ENCODE measurements around the gene ZNF41. TPM values are rescaled to one million over a fixed set of nuclear protein-coding genes. Genes with fewer than 3 reads are reported as not detected.

ZNF41 gene
- total and polyA plus RNA-seq, 2 experiments from 2014 or later = 2.0 to 6.3 TPM

DNA sequence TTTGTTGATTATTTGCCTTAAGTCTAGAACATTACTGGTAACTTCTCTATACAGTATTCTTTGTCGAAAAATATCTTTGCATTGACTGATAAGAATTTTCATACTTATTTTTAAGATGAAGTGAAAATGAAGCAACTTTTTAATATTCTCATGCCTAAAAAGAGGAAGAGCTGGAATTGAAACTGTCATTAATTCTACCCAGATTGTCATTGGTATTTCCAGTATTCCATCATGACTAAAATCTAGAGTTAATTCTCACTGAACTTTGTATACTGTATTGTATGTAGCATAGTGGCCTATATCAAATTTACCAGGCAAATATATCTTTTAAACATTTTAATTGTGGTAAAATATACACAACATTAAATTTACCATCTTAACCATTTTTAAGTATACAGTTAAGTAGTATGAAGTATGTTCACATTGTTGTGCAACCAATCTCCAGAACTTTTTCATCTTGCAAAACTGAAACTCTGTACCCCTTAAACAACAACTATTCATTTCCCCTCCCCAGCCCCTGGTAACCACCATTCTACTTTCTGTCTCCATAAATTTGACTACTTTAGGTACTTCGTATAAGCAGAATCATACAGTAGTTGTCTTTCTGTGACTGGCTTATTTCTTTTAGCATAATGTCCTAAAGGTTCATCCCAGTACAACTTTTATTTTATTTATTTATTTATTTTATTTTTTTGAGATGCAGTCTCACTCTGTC lies 24.3 kb upstream of the ZNF41 start:
- TF ChIP-seq POLR2AphosphoS5 (IDR thresholded peaks at IDR 0.05; ENCODE audit: low read depth) (no peak), NANOG (IDR thresholded peaks at IDR 0.05; ENCODE audit: borderline replicate concordance) (no peak), EZH2phosphoT487 (IDR thresholded peaks at IDR 0.05; ENCODE audit: unreplicated experiment) (no peak), CREB1 (CRISPR knock-in tag; IDR thresholded peaks at IDR 0.05; ENCODE audit: low read depth) (no peak), ZNF114 (CRISPR knock-in tag; IDR thresholded peaks at IDR 0.05) (no peak), STAT1 (IDR thresholded peaks at IDR 0.05; ENCODE audit: unreplicated experiment) (no peak), EZH2 (IDR thresholded peaks at IDR 0.05; ENCODE audit: low read depth, unreplicated experiment) (no peak), ZNF331 (CRISPR knock-in tag; IDR thresholded peaks at IDR 0.05; ENCODE audit: low read depth) (no peak), JUNB (IDR thresholded peaks at IDR 0.05; ENCODE audit: unreplicated experiment) (no peak)
- TF ChIP-seq, protein P1, sequence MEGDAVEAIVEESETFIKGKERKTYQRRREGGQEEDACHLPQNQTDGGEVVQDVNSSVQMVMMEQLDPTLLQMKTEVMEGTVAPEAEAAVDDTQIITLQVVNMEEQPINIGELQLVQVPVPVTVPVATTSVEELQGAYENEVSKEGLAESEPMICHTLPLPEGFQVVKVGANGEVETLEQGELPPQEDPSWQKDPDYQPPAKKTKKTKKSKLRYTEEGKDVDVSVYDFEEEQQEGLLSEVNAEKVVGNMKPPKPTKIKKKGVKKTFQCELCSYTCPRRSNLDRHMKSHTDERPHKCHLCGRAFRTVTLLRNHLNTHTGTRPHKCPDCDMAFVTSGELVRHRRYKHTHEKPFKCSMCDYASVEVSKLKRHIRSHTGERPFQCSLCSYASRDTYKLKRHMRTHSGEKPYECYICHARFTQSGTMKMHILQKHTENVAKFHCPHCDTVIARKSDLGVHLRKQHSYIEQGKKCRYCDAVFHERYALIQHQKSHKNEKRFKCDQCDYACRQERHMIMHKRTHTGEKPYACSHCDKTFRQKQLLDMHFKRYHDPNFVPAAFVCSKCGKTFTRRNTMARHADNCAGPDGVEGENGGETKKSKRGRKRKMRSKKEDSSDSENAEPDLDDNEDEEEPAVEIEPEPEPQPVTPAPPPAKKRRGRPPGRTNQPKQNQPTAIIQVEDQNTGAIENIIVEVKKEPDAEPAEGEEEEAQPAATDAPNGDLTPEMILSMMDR (conservative IDR thresholded peaks at IDR 0.05; ENCODE audit: low read depth in 2 of 2) = no peak
- TF ChIP-seq, protein P2, sequence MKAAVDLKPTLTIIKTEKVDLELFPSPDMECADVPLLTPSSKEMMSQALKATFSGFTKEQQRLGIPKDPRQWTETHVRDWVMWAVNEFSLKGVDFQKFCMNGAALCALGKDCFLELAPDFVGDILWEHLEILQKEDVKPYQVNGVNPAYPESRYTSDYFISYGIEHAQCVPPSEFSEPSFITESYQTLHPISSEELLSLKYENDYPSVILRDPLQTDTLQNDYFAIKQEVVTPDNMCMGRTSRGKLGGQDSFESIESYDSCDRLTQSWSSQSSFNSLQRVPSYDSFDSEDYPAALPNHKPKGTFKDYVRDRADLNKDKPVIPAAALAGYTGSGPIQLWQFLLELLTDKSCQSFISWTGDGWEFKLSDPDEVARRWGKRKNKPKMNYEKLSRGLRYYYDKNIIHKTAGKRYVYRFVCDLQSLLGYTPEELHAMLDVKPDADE (IDR thresholded peaks at IDR 0.05) = no peak
- TF ChIP-seq, protein P3, sequence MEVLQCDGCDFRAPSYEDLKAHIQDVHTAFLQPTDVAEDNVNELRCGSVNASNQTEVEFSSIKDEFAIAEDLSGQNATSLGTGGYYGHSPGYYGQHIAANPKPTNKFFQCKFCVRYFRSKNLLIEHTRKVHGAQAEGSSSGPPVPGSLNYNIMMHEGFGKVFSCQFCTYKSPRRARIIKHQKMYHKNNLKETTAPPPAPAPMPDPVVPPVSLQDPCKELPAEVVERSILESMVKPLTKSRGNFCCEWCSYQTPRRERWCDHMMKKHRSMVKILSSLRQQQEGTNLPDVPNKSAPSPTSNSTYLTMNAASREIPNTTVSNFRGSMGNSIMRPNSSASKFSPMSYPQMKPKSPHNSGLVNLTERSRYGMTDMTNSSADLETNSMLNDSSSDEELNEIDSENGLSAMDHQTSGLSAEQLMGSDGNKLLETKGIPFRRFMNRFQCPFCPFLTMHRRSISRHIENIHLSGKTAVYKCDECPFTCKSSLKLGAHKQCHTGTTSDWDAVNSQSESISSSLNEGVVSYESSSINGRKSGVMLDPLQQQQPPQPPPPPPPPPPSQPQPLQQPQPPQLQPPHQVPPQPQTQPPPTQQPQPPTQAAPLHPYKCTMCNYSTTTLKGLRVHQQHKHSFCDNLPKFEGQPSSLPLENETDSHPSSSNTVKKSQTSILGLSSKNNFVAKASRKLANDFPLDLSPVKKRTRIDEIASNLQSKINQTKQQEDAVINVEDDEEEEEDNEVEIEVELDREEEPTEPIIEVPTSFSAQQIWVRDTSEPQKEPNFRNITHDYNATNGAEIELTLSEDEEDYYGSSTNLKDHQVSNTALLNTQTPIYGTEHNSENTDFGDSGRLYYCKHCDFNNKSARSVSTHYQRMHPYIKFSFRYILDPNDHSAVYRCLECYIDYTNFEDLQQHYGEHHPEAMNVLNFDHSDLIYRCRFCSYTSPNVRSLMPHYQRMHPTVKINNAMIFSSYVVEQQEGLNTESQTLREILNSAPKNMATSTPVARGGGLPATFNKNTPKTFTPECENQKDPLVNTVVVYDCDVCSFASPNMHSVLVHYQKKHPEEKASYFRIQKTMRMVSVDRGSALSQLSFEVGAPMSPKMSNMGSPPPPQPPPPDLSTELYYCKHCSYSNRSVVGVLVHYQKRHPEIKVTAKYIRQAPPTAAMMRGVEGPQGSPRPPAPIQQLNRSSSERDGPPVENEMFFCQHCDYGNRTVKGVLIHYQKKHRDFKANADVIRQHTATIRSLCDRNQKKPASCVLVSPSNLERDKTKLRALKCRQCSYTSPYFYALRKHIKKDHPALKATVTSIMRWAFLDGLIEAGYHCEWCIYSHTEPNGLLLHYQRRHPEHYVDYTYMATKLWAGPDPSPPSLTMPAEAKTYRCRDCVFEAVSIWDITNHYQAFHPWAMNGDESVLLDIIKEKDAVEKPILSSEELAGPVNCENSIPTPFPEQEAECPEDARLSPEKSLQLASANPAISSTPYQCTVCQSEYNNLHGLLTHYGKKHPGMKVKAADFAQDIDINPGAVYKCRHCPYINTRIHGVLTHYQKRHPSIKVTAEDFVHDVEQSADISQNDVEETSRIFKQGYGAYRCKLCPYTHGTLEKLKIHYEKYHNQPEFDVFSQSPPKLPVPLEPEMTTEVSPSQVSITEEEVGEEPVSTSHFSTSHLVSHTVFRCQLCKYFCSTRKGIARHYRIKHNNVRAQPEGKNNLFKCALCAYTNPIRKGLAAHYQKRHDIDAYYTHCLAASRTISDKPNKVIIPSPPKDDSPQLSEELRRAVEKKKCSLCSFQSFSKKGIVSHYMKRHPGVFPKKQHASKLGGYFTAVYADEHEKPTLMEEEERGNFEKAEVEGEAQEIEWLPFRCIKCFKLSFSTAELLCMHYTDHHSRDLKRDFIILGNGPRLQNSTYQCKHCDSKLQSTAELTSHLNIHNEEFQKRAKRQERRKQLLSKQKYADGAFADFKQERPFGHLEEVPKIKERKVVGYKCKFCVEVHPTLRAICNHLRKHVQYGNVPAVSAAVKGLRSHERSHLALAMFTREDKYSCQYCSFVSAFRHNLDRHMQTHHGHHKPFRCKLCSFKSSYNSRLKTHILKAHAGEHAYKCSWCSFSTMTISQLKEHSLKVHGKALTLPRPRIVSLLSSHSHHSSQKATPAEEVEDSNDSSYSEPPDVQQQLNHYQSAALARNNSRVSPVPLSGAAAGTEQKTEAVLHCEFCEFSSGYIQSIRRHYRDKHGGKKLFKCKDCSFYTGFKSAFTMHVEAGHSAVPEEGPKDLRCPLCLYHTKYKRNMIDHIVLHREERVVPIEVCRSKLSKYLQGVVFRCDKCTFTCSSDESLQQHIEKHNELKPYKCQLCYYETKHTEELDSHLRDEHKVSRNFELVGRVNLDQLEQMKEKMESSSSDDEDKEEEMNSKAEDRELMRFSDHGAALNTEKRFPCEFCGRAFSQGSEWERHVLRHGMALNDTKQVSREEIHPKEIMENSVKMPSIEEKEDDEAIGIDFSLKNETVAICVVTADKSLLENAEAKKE (CRISPR knock-in tag; IDR thresholded peaks at IDR 0.05) = no peak
- TF ChIP-seq, protein P4, sequence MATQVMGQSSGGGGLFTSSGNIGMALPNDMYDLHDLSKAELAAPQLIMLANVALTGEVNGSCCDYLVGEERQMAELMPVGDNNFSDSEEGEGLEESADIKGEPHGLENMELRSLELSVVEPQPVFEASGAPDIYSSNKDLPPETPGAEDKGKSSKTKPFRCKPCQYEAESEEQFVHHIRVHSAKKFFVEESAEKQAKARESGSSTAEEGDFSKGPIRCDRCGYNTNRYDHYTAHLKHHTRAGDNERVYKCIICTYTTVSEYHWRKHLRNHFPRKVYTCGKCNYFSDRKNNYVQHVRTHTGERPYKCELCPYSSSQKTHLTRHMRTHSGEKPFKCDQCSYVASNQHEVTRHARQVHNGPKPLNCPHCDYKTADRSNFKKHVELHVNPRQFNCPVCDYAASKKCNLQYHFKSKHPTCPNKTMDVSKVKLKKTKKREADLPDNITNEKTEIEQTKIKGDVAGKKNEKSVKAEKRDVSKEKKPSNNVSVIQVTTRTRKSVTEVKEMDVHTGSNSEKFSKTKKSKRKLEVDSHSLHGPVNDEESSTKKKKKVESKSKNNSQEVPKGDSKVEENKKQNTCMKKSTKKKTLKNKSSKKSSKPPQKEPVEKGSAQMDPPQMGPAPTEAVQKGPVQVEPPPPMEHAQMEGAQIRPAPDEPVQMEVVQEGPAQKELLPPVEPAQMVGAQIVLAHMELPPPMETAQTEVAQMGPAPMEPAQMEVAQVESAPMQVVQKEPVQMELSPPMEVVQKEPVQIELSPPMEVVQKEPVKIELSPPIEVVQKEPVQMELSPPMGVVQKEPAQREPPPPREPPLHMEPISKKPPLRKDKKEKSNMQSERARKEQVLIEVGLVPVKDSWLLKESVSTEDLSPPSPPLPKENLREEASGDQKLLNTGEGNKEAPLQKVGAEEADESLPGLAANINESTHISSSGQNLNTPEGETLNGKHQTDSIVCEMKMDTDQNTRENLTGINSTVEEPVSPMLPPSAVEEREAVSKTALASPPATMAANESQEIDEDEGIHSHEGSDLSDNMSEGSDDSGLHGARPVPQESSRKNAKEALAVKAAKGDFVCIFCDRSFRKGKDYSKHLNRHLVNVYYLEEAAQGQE (IDR thresholded peaks at IDR 0.05; ENCODE audit: unreplicated experiment) = no peak
- no peaks in the 10 kb centered on the region for H3K27me3 ChIP-seq (ENCODE audit: insufficient read depth)
- H3K27ac ChIP-seq (ENCODE audit: low read depth) = no peak overlapping the region
- DNase-seq (ENCODE audit: low spot score) (no peak), ATAC-seq (no peak)
- no peaks in the 10 kb centered on the region for H3F3A ChIP-seq (replicated peaks; ENCODE audit: low read depth)
- H3K4me1 Mint-ChIP-seq = peaks cover 9% of the 10 kb centered on the region
- H3K27ac Mint-ChIP-seq = no peak overlapping the region
- no peaks in the 10 kb centered on the region for H3K9me3 Mint-ChIP-seq
- no peak overlapping the region for H2AFZ ChIP-seq
- H3K4me2 ChIP-seq = no peak overlapping the region
- no peak overlapping the region for H3K4me3 ChIP-seq
- no peaks in the 10 kb centered on the region for H3K36me3 Mint-ChIP-seq (ENCODE audit: low read depth)
- no peaks in the 10 kb centered on the region for H4K20me1 ChIP-seq (replicated peaks; ENCODE audit: insufficient read depth)
- no peaks in the 10 kb centered on the region for H3K9me2 ChIP-seq (ENCODE audit: insufficient read depth)
- no peaks in the 10 kb centered on the region for H3K4me1 ChIP-seq (ENCODE audit: insufficient read depth)
- H3K79me2 ChIP-seq (replicated peaks; ENCODE audit: insufficient read depth) = no peaks in the 10 kb centered on the region
- no peak overlapping the region for H3K4me3 Mint-ChIP-seq
- no peaks in the 10 kb centered on the region for H3K36me3 ChIP-seq (ENCODE audit: insufficient read depth)
- H3K27me3 Mint-ChIP-seq (ENCODE audit: insufficient read depth, low read depth, poor library complexity) = peaks cover 3% of the 10 kb centered on the region

Data from GM23338 (cell line).